Osteocyte (in vitro differentiated cells): Measurements from ENCODE around the gene BAZ2A. TPM values are rescaled to one million over a fixed set of nuclear protein-coding genes. Genes with fewer than 3 reads are reported as not detected.

Experiments used
- DNase-seq: peaks from one replicate; pipeline ENCODE4 v3.0.0; 2021; ENCODE audit warnings: mixed read lengths; ENCODE audit not compliant: unreplicated experiment; ENCODE audit errors: extremely low spot score
- H3K27ac Mint-ChIP-seq: one replicate; pipeline ENCODE4 v1.8.0; 2021; ENCODE audit warnings: mild to moderate bottlenecking, mixed read lengths; ENCODE audit not compliant: unreplicated experiment
- H3K27me3 Mint-ChIP-seq: one replicate; pipeline ENCODE4 v1.8.0; 2021; ENCODE audit warnings: mixed read lengths; ENCODE audit not compliant: unreplicated experiment
- H3K36me3 Mint-ChIP-seq: one replicate; pipeline ENCODE4 v1.8.0; 2021; ENCODE audit warnings: mixed read lengths; ENCODE audit not compliant: unreplicated experiment
- H3K4me1 Mint-ChIP-seq: one replicate; pipeline ENCODE4 v1.8.0; 2021; ENCODE audit warnings: mixed read lengths; ENCODE audit not compliant: unreplicated experiment
- H3K4me3 Mint-ChIP-seq: one replicate; pipeline ENCODE4 v1.8.0; 2021; ENCODE audit warnings: mild to moderate bottlenecking, moderate library complexity, mixed read lengths; ENCODE audit not compliant: unreplicated experiment
- H3K9me3 Mint-ChIP-seq: one replicate; pipeline ENCODE4 v1.8.0; 2021; ENCODE audit warnings: mixed read lengths; ENCODE audit not compliant: unreplicated experiment
- total RNA-seq: library from RNA; stranded (reverse); gene quantifications from 2 replicates; pipeline ENCODE4 v1.2.1, GENCODE V29; 2021
- TF ChIP-seq, protein P1 (sequence below): fragments of 200-600 bp; sonication (generic); IDR thresholded peaks from 2 replicates; pipeline ENCODE4 v1.5.0; 2021; ENCODE audit warnings: antibody characterized with exemption, mild to moderate bottlenecking, moderate library complexity

Gene BAZ2A
- total RNA-seq, 1 donor from 2014 or later, result 83.1 TPM

DNA sequence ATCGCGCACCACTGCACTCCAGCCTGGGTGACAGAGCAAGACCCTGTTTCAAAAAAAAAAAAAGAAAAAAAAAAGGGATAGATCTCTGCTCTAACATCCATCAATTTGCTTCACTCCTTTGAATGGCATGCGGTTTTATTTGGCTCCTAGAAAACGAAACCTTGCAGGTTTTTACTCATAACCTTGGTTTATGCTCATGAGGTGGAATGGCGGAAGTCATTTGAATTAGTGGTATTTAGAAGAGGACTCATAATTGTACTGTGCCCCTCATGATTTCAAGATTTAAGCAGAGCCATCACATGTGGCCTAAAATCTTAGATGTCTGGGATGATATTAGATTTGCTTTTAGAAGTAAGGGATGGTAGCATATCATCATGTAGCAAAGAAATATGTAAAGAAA, 79.1 kb downstream of the BAZ2A start:
- H3K27me3 Mint-ChIP-seq, result no peaks in the 10 kb centered on the region
- H3K27ac Mint-ChIP-seq, result peak overlapping the region; percentile 5
- no peak for DNase-seq
- H3K36me3 Mint-ChIP-seq, result peaks cover 2% of the 10 kb centered on the region
- peaks cover 12% of the 10 kb centered on the region for H3K4me1 Mint-ChIP-seq
- TF ChIP-seq, protein P1, sequence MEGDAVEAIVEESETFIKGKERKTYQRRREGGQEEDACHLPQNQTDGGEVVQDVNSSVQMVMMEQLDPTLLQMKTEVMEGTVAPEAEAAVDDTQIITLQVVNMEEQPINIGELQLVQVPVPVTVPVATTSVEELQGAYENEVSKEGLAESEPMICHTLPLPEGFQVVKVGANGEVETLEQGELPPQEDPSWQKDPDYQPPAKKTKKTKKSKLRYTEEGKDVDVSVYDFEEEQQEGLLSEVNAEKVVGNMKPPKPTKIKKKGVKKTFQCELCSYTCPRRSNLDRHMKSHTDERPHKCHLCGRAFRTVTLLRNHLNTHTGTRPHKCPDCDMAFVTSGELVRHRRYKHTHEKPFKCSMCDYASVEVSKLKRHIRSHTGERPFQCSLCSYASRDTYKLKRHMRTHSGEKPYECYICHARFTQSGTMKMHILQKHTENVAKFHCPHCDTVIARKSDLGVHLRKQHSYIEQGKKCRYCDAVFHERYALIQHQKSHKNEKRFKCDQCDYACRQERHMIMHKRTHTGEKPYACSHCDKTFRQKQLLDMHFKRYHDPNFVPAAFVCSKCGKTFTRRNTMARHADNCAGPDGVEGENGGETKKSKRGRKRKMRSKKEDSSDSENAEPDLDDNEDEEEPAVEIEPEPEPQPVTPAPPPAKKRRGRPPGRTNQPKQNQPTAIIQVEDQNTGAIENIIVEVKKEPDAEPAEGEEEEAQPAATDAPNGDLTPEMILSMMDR, result no peak
- H3K9me3 Mint-ChIP-seq, result no peaks in the 10 kb centered on the region
- no peak overlapping the region for H3K4me3 Mint-ChIP-seq

DNA sequence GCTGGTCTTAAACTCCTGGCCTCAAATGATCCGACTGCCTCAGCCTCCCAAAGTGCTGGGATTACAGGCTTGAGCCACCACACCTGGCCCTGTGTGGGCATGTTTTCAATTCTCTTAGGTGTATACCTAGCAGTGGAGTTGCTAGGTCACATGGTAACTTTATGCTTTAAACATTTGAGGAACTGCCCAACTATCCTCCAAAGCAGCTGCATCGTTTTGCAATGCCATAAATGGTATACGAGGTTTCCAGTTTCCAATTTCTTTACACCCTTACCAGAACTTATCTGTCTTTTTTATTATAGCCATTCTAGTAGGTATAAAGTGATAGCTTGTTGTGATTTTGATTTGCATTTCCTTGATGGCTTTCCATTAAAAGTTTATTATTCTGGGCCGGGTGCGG, 83.4 kb downstream of the BAZ2A start:
- no peaks in the 10 kb centered on the region for H3K27me3 Mint-ChIP-seq
- H3K36me3 Mint-ChIP-seq, result peaks cover 2% of the 10 kb centered on the region
- TF ChIP-seq, protein P1, result no peak
- no peak for DNase-seq
- H3K27ac Mint-ChIP-seq, result no peak overlapping the region
- H3K4me3 Mint-ChIP-seq, result no peak overlapping the region
- H3K9me3 Mint-ChIP-seq, result no peaks in the 10 kb centered on the region
- H3K4me1 Mint-ChIP-seq, result peaks cover 10% of the 10 kb centered on the region

Other genes starting within 250 kb of the BAZ2A start
- 15.9 and 16.2 TPM in 2 replicates for gene TIMELESS, start 180.9 kb downstream of the BAZ2A start, total RNA-seq
- gene MIP, start 175.7 kb downstream of the BAZ2A start, total RNA-seq, result not detected in 2 replicates
- 2.7 and 3.1 TPM in 2 replicates for gene SPRYD4, start 161.7 kb downstream of the BAZ2A start, total RNA-seq
- gene GLS2, start 142.2 kb downstream of the BAZ2A start, total RNA-seq, result 0.31 TPM in 1 of 2 replicates, not detected in the other
- 65.6 and 80.0 TPM in 2 replicates for gene RBMS2, start 108.5 kb downstream of the BAZ2A start, total RNA-seq
- 423 TPM in 2 replicates for gene ATP5F1B, start 15.7 kb upstream of the BAZ2A start, total RNA-seq
- gene PTGES3, start 58.0 kb upstream of the BAZ2A start, total RNA-seq, result 136 and 140 TPM in 2 replicates
- gene NACA, start 95.0 kb upstream of the BAZ2A start, total RNA-seq, result 767 and 791 TPM in 2 replicates
- 5.6 and 6.2 TPM in 2 replicates for gene PRIM1, start 122.0 kb upstream of the BAZ2A start, total RNA-seq
- 1.1 and 1.3 TPM in 2 replicates for gene HSD17B6, start 133.0 kb upstream of the BAZ2A start, total RNA-seq